H1 (cell line): ENCODE measurements around the gene ZNF561. TPM values are rescaled to one million over a fixed set of nuclear protein-coding genes. Genes with fewer than 3 reads are reported as not detected.

Experiments
- CTCF ChIA-PET: fragments of 300-600 bp; sonication (Branson Sonifier 250); formaldehyde crosslinking; loops from one replicate; lab custom pipeline; 2021; ENCODE audit not compliant: partially characterized antibody; lab: Charles Lee
- POLR2A ChIA-PET: fragments of 300-600 bp; sonication (Branson Sonifier 250); formaldehyde crosslinking; loops from one replicate; lab custom pipeline; 2021; ENCODE audit warnings: inconsistent platforms; ENCODE audit not compliant: partially characterized antibody; lab: Charles Lee
- DNase-seq, 2 experiments: peaks; one replicate each; pipeline versions ENCODE4 v3.0.0 to v3.0.0-alpha.2; 2010 to 2022; ENCODE audit warnings: low spot score in 2 of 2, low read depth in 1 of 2, mixed read lengths in 1 of 2
- FAIRE-seq: peaks from 2 replicates; lab custom pipeline; 2011; peaks lifted over from hg19 to GRCh38; lab: Jason Lieb, UNC
- H2AFZ ChIP-seq: 2 replicates; pipeline ENCODE4 v1.8.1; 2012; ENCODE audit warnings: low read length, inconsistent platforms
- H2AK5ac ChIP-seq: 2 replicates; pipeline ENCODE4 v1.6.1; 2013; ENCODE audit warnings: low read depth, low read length
- H2BK120ac ChIP-seq: replicated peaks from 2 replicates; pipeline ENCODE3; 2013; ENCODE audit warnings: low read depth, low read length, inconsistent platforms
- H2BK12ac ChIP-seq: 2 replicates; pipeline ENCODE4 v1.6.1; 2013; ENCODE audit warnings: low read depth, low read length
- H2BK15ac ChIP-seq: 2 replicates; pipeline ENCODE4 v1.6.1; 2013; ENCODE audit warnings: low read length
- H2BK20ac ChIP-seq: 2 replicates; pipeline ENCODE4 v1.6.1; 2013; ENCODE audit warnings: low read length
- H2BK5ac ChIP-seq: 2 replicates; pipeline ENCODE4 v1.6.1; 2013; ENCODE audit warnings: low read depth, low read length
- H3K14ac ChIP-seq: 2 replicates; pipeline ENCODE4 v1.6.1; 2013; ENCODE audit warnings: inconsistent platforms; ENCODE audit not compliant: insufficient read length
- H3K18ac ChIP-seq: 2 replicates; pipeline ENCODE4 v1.6.1; 2013; ENCODE audit warnings: low read length; ENCODE audit errors: extremely low read depth
- H3K23ac ChIP-seq: 2 replicates; pipeline ENCODE4 v1.6.1; 2013; ENCODE audit warnings: inconsistent platforms; ENCODE audit not compliant: insufficient read length
- H3K23me2 ChIP-seq: 2 replicates; pipeline ENCODE4 v1.6.1; 2013; ENCODE audit warnings: low read depth, low read length
- H3K27ac ChIP-seq: 2 replicates; pipeline ENCODE4 v1.6.1; 2011; ENCODE audit warnings: low read depth, low read length, inconsistent platforms
- H3K27me3 ChIP-seq, 4 experiments: replicated peaks in 1 of 4; 1 replicate in 1 of 4; 2 replicates in 3 of 4; pipeline versions ENCODE4 v1.6.1 to v1.8.1; 2011 to 2013; ENCODE audit warnings: low read length in 3 of 4, mild to moderate bottlenecking in 3 of 4, inconsistent platforms in 2 of 4, mixed read lengths in 2 of 4, moderate library complexity in 1 of 4; ENCODE audit not compliant: control insufficient read depth in 3 of 4, insufficient read depth in 3 of 4; ENCODE audit errors: extremely low read depth in 1 of 4
- H3K36me3 ChIP-seq, 4 experiments: 2 replicates each; pipeline versions ENCODE4 v1.6.1 to v1.8.1; 2011 to 2013; ENCODE audit warnings: mild to moderate bottlenecking in 4 of 4, low read length in 3 of 4, moderate library complexity in 2 of 4, control low read depth in 1 of 4, inconsistent platforms in 1 of 4; ENCODE audit not compliant: insufficient read depth in 4 of 4, control insufficient read depth in 2 of 4
- H3K4ac ChIP-seq: replicated peaks from 2 replicates; pipeline ENCODE3; 2013; ENCODE audit warnings: low read length, low read depth, mixed read lengths, inconsistent platforms; ENCODE audit not compliant: insufficient read length
- H3K4me1 ChIP-seq, 4 experiments: replicated peaks in 1 of 4; 1 replicate in 1 of 4; 2 replicates in 3 of 4; pipeline versions ENCODE4 v1.6.1 to v1.8.1; 2011 to 2013; ENCODE audit warnings: low read length in 3 of 4, inconsistent platforms in 2 of 4, mixed read lengths in 1 of 4; ENCODE audit not compliant: insufficient read depth in 4 of 4, control insufficient read depth in 3 of 4
- H3K4me2 ChIP-seq, 2 experiments: 2 replicates each; pipeline versions ENCODE4 v1.6.1 to v1.8.1; 2011 to 2013; ENCODE audit warnings: low read depth in 2 of 2, low read length in 2 of 2, control low read depth in 1 of 2, inconsistent platforms in 1 of 2, mild to moderate bottlenecking in 1 of 2; ENCODE audit not compliant: insufficient read depth in 1 of 2
- H3K4me3 ChIP-seq, 4 experiments: fragments of 200-600, 300-600 bp in 1 of 4; sonication (generic), shearing (Covaris generic), sonication (Bioruptor Twin) in 1 of 4; 2 replicates each; pipeline versions ENCODE4 v1.5.1 to v1.8.1; 2011 to 2016; ENCODE audit warnings: low read length in 4 of 4, low read depth in 3 of 4, control low read depth in 2 of 4, inconsistent platforms in 2 of 4, mild to moderate bottlenecking in 2 of 4, mixed read lengths in 1 of 4, moderate library complexity in 1 of 4; ENCODE audit not compliant: insufficient read depth in 2 of 4; ENCODE audit errors: extremely low read depth in 1 of 4
- H3K56ac ChIP-seq: replicated peaks from 2 replicates; pipeline ENCODE3; 2013; ENCODE audit warnings: low read depth, mild to moderate bottlenecking, mixed read lengths, low read length, inconsistent platforms; ENCODE audit not compliant: insufficient read length
- H3K79me1 ChIP-seq: 2 replicates; pipeline ENCODE4 v1.6.1; 2013; ENCODE audit warnings: low read depth, low read length, control low read depth
- H3K79me2 ChIP-seq, 2 experiments: 2 replicates each; pipeline versions ENCODE4 v1.6.1 to v1.8.1; 2012 to 2013; ENCODE audit warnings: low read length in 2 of 2, mild to moderate bottlenecking in 2 of 2, inconsistent platforms in 1 of 2; ENCODE audit not compliant: insufficient read depth in 2 of 2, control insufficient read depth in 1 of 2
- H3K9ac ChIP-seq, 4 experiments: replicated peaks in 1 of 4; 1 replicate in 1 of 4; 2 replicates in 3 of 4; pipeline versions ENCODE4 v1.6.1 to v1.8.1; 2011 to 2013; ENCODE audit warnings: low read depth in 3 of 4, low read length in 3 of 4, control low read depth in 2 of 4, mild to moderate bottlenecking in 2 of 4, moderate library complexity in 2 of 4, inconsistent platforms in 1 of 4; ENCODE audit errors: extremely low read depth in 1 of 4
- H3K9me3 ChIP-seq, 2 experiments: 2 replicates each; pipeline versions ENCODE4 v1.6.1 to v1.8.1; 2012 to 2013; ENCODE audit warnings: mild to moderate bottlenecking in 2 of 2, moderate library complexity in 2 of 2, control low read depth in 1 of 2, inconsistent platforms in 1 of 2, low read depth in 1 of 2, low read length in 1 of 2, mixed read lengths in 1 of 2; ENCODE audit not compliant: insufficient read depth in 2 of 2
- H4K20me1 ChIP-seq, 2 experiments: replicated peaks in 1 of 2; 2 replicates each; pipeline versions ENCODE3 to v1.8.1; 2011 to 2013; ENCODE audit warnings: inconsistent platforms in 2 of 2, low read length in 2 of 2, mild to moderate bottlenecking in 1 of 2; ENCODE audit not compliant: insufficient read depth in 2 of 2, control insufficient read depth in 1 of 2
- H4K5ac ChIP-seq: 2 replicates; pipeline ENCODE4 v1.6.1; 2013; ENCODE audit warnings: low read length, low read depth, mixed read lengths, inconsistent platforms; ENCODE audit not compliant: insufficient read length
- H4K8ac ChIP-seq: 2 replicates; pipeline ENCODE4 v1.8.0; 2013; ENCODE audit warnings: mild to moderate bottlenecking, moderate library complexity, low read length, inconsistent platforms; ENCODE audit not compliant: insufficient read depth; ENCODE audit errors: extremely low read depth
- H4K91ac ChIP-seq: replicated peaks from 2 replicates; pipeline ENCODE3; 2013; ENCODE audit warnings: low read length, mixed read lengths, inconsistent platforms; ENCODE audit not compliant: insufficient read length
- ASH2L ChIP-seq: fragments of 200-600, 300-600 bp; sonication (generic); IDR thresholded peaks from one replicate; pipeline ENCODE4 v1.7.1; 2017; ENCODE audit warnings: low read length
- CTBP2 ChIP-seq: IDR thresholded peaks from 2 replicates; pipeline ENCODE4 v1.7.0; 2011; ENCODE audit warnings: borderline replicate concordance, mild to moderate bottlenecking, moderate library complexity, mixed read lengths, low read length; ENCODE audit not compliant: insufficient read depth, insufficient read length
- GTF2F1 ChIP-seq: IDR thresholded peaks from 2 replicates; pipeline ENCODE4 v1.6.1; 2012; ENCODE audit warnings: low read depth, low read length, improper control_type of control experiment, borderline replicate concordance
- MAX ChIP-seq: IDR thresholded peaks from 2 replicates; pipeline ENCODE4 v1.6.1; 2012; ENCODE audit warnings: inconsistent platforms
- SIX5 ChIP-seq: IDR thresholded peaks from 2 replicates; pipeline ENCODE4 v1.6.1; 2011; ENCODE audit warnings: mild to moderate bottlenecking, low read depth, low read length
- WGBS, 2 experiments: shearing (Covaris generic) in 1 of 2; methylation state at CpG; one replicate each; pipeline versions ENCODE4 v1.1.6 to v1.1.7; 2013 to 2015; ENCODE audit warnings: low lambda C conversion rate in 2 of 2, mixed read lengths in 2 of 2, inconsistent platforms in 1 of 2, low coverage in 1 of 2, missing lambda C conversion rate in 1 of 2; ENCODE audit not compliant: insufficient replicate concordance in 2 of 2, insufficient coverage in 1 of 2, insufficient read length in 1 of 2; ENCODE audit errors: extremely low coverage in 1 of 2, missing lambda C conversion rate in 1 of 2; 5-methylcytosine and 5-hydroxymethylcytosine counted together
- polyA plus RNA-seq, 7 experiments: library from polyadenylated mRNA; depleted of rRNA in 3 of 7; stranded (reverse) in 5 of 7; unstranded in 2 of 7; fragments of >200 nt in 5 of 7; fragments of 200-250 nt in 2 of 7; gene quantifications; 1 replicate in 5 of 7; 2 replicates in 1 of 7; 4 replicates in 1 of 7; pipeline versions ENCODE4 v1.2.1 to v1.2.3, GENCODE V29; 2011 to 2013; ENCODE audit warnings: missing spikeins in 2 of 7, mixed read lengths in 2 of 7
- total RNA-seq: library from RNA; stranded (reverse); fragmentation: NEBNext Ultra II Directional; extraction: Animal tissue kit (Norgen Biotek cat#: 25700); gene quantifications from 2 replicates; pipeline ENCODE4 v1.2.1, GENCODE V29; 2021

Gene ZNF561
- total and polyA plus RNA-seq, 2 of the 8 experiments (the other 6 are each of a cell fraction or from before 2014, with no cell fraction given): 28.6 to 64.7 TPM

GRCh38 chr19:9584073-9584833 lies 36.8 kb downstream of the ZNF561 start, which contains the start of gene ZNF121:
Gene ZNF121 (minus strand): TSS chr19:9584504. CDS start chr19:9568097, 16,407 bp downstream.
- Histone ChIP-seq H4K91ac (peak within 1 kb of the TSS; percentile 92), H3K14ac (no peak within 1 kb of the TSS), H4K5ac (peak within 1 kb of the TSS; percentile 75), H2BK15ac (no peak within 1 kb of the TSS), H2BK120ac (peak within 1 kb of the TSS; percentile 38), H3K4me1 (peaks cover 0 to 6% (median 3%) of the 10 kb centered on the region in 4 experiments; a peak in 5 of 7 replicates), H3K79me2 (peaks cover 43 to 51% of the 10 kb centered on the region in 2 experiments), H3K4me3 (peak within 1 kb of the TSS; percentile 76 to 99 (median 89)), H3K27ac (peak within 1 kb of the TSS; percentile 96), H3K79me1 (no peaks in the 10 kb centered on the region; the same call in 1 of the 2 replicates), H3K9ac (peak within 1 kb of the TSS; percentile 83 to 99 (median 98)), H3K4me2 (peak within 1 kb of the TSS; percentile 75 to 97), H3K56ac (peak within 1 kb of the TSS; percentile 79), H3K27me3 (no peaks in the 10 kb centered on the region), H3K23ac (no peak within 1 kb of the TSS), H3K18ac (peak within 1 kb of the TSS; percentile 89), H2BK5ac (peak within 1 kb of the TSS; percentile 96), H3K4ac (peak within 1 kb of the TSS; percentile 92), H3K9me3 (no peaks in the 10 kb centered on the region), H4K8ac (peak within 1 kb of the TSS; percentile 99), H2AK5ac (peak within 1 kb of the TSS; percentile 96; the same call in 1 of the 2 replicates), H3K23me2 (peaks cover 8% of the 10 kb centered on the region; the same call in 1 of the 2 replicates), H3K36me3 (peaks cover 0 to 15% (median 2%) of the 10 kb centered on the region in 4 experiments; a peak in 3 of 8 replicates), H2BK20ac (no peak within 1 kb of the TSS), H2BK12ac (peak within 1 kb of the TSS; percentile 75; the same call in 1 of the 2 replicates), H2AFZ (no peak within 1 kb of the TSS), H4K20me1 (peaks cover 11 to 14% of the 10 kb centered on the region in 2 experiments)
- CTCF ChIA-PET: interaction anchor here (0.6 to 1.6 kb wide), 5 partner anchors 36 to 211 kb away, joined by 3 to 4 read pairs (median 3); no protein-coding TSS in a partner anchor
- WGBS, 2 experiments: 1% methylated on average over 51 of the region's 51 CpGs; no CpG with 5 or more reads in 1 of the 2 experiments
- DNase-seq (peak; percentile 56 to 96), FAIRE-seq (no peak)
- POLR2A ChIA-PET: interaction anchor here (0.7 to 4.4 kb wide), 11 partner anchors 10 to 206 kb away, joined by 3 to 27 read pairs (median 5); partner anchors contain the start of genes ZNF266 and ZNF561
- TF ChIP-seq MAX (peak; percentile 92), GTF2F1 (peak; percentile 86; the same call in 1 of the 2 replicates), ASH2L (peak; percentile 52), SIX5 (no peak), CTBP2 (no peak)
